ENCODE measurements around the gene DMXL1.

The DMXL1 gene

DNA sequence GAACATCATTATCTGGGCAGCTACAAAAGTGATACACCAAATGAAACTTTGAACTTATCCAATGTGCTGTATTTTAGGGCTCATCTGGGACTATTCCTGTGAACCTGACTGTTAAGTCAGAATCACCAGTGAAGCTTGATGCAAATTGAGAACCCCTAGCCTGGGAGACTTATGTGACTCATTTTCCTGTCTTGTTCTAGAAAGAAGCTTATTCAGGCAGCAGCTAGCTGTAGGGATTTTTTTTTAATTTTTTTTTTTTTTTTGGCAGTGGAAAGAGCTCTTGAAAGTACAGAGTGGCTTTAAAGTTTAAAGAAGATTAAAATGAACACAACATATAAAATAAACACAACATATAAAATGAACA is 203.9 kb downstream of the DMXL1 start:
- TF ChIP-seq RAD21 (IDR thresholded peaks at IDR 0.05; ENCODE audit: low read depth), result no peak
- TF ChIP-seq CREB1 (IDR thresholded peaks at IDR 0.05; ENCODE audit: low read depth), result no peak
- no peak for TF ChIP-seq FOXM1 (IDR thresholded peaks at IDR 0.05; ENCODE audit: borderline replicate concordance, low read depth)
- no peak for TF ChIP-seq CEBPB (IDR thresholded peaks at IDR 0.05)
- TF ChIP-seq EGR1 (IDR thresholded peaks at IDR 0.05), result no peak
- no peak for TF ChIP-seq YY1 (IDR thresholded peaks at IDR 0.05; ENCODE audit: low read depth)
- TF ChIP-seq NFIC (IDR thresholded peaks at IDR 0.05), result no peak
- TF ChIP-seq, protein P1, sequence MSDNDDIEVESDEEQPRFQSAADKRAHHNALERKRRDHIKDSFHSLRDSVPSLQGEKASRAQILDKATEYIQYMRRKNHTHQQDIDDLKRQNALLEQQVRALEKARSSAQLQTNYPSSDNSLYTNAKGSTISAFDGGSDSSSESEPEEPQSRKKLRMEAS (IDR thresholded peaks at IDR 0.05), result no peak
- no peak for TF ChIP-seq TCF12 (IDR thresholded peaks at IDR 0.05; ENCODE audit: low read depth)
- TF ChIP-seq TAF1 (IDR thresholded peaks at IDR 0.05; ENCODE audit: low read depth), result no peak
- TF ChIP-seq, protein P2, sequence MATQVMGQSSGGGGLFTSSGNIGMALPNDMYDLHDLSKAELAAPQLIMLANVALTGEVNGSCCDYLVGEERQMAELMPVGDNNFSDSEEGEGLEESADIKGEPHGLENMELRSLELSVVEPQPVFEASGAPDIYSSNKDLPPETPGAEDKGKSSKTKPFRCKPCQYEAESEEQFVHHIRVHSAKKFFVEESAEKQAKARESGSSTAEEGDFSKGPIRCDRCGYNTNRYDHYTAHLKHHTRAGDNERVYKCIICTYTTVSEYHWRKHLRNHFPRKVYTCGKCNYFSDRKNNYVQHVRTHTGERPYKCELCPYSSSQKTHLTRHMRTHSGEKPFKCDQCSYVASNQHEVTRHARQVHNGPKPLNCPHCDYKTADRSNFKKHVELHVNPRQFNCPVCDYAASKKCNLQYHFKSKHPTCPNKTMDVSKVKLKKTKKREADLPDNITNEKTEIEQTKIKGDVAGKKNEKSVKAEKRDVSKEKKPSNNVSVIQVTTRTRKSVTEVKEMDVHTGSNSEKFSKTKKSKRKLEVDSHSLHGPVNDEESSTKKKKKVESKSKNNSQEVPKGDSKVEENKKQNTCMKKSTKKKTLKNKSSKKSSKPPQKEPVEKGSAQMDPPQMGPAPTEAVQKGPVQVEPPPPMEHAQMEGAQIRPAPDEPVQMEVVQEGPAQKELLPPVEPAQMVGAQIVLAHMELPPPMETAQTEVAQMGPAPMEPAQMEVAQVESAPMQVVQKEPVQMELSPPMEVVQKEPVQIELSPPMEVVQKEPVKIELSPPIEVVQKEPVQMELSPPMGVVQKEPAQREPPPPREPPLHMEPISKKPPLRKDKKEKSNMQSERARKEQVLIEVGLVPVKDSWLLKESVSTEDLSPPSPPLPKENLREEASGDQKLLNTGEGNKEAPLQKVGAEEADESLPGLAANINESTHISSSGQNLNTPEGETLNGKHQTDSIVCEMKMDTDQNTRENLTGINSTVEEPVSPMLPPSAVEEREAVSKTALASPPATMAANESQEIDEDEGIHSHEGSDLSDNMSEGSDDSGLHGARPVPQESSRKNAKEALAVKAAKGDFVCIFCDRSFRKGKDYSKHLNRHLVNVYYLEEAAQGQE (IDR thresholded peaks at IDR 0.05; ENCODE audit: low read depth), result no peak
- TF ChIP-seq, protein P3, sequence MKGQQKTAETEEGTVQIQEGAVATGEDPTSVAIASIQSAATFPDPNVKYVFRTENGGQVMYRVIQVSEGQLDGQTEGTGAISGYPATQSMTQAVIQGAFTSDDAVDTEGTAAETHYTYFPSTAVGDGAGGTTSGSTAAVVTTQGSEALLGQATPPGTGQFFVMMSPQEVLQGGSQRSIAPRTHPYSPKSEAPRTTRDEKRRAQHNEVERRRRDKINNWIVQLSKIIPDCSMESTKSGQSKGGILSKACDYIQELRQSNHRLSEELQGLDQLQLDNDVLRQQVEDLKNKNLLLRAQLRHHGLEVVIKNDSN (IDR thresholded peaks at IDR 0.05), result no peak
- no peak for TF ChIP-seq ZBTB7A (IDR thresholded peaks at IDR 0.05; ENCODE audit: low read depth)
- TF ChIP-seq EP300 (IDR thresholded peaks at IDR 0.05; ENCODE audit: borderline replicate concordance), result no peak

DNA sequence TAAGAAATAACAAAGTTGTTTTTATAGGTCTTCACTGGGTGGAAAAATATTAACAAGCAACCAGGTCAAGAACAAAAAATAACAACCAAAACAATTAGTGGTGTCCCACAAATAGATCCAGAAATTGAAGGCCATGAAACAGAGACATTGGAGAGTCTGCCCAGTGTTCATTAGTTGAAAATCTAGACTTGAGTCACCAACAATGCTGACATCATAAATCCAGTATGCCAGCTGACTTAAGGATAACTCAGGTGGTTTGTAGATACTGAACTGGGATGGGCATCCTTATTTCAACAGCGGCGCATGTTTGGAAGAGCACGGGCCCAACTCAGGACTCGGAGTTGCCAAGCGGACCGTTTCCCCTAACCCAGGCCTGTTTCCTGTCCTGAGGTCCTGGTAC is 204.3 kb downstream of the DMXL1 start:
- TF ChIP-seq, protein P2 (IDR thresholded peaks at IDR 0.05; ENCODE audit: low read depth), result no peak
- TF ChIP-seq ZBTB7A (IDR thresholded peaks at IDR 0.05; ENCODE audit: low read depth), result no peak
- TF ChIP-seq, protein P3 (IDR thresholded peaks at IDR 0.05), result no peak

DNA sequence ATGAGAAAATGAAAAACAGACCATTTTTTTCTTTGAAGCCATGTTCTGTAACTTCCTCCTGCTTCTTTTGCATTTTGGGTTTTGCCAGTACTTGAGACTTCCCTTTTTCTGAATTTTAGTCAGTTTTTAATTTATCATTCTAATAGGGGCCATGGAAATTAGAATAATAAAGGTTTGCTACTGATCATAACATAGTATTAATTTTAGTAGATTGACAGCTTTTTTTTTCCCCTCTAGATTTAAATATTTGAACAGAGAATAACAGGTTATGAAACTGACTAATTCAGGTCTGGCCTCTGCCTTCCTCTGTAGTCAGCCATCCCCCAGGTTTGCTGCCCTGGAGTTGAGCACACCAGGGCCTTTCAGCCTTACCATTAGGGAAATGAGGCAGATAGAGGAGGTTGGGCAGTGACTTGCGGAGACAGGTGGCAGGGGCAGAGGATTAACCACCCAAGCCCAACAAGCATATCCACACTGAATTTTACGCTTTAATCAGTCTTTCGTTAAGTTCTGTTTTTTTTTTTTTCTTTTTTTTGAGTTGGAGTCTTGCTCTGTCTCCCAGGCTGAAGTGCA is 204.8 kb downstream of the DMXL1 start:
- TF ChIP-seq ZBTB7A (IDR thresholded peaks at IDR 0.05; ENCODE audit: low read depth), result no peak
- TF ChIP-seq TEAD4 (IDR thresholded peaks at IDR 0.05), result no peak
- TF ChIP-seq EGR1 (IDR thresholded peaks at IDR 0.05), result no peak
- TF ChIP-seq, protein P1 (IDR thresholded peaks at IDR 0.05), result no peak
- TF ChIP-seq RAD21 (IDR thresholded peaks at IDR 0.05; ENCODE audit: low read depth), result no peak
- TF ChIP-seq YY1 (IDR thresholded peaks at IDR 0.05; ENCODE audit: low read depth), result no peak
- no peak for TF ChIP-seq CREB1 (IDR thresholded peaks at IDR 0.05; ENCODE audit: low read depth)
- no peak for TF ChIP-seq FOXM1 (IDR thresholded peaks at IDR 0.05; ENCODE audit: borderline replicate concordance, low read depth)
- no peak for TF ChIP-seq NFIC (IDR thresholded peaks at IDR 0.05)
- TF ChIP-seq, protein P2 (IDR thresholded peaks at IDR 0.05; ENCODE audit: low read depth), result no peak
- no peak for TF ChIP-seq CEBPB (IDR thresholded peaks at IDR 0.05)
- no peak for TF ChIP-seq TCF12 (IDR thresholded peaks at IDR 0.05; ENCODE audit: low read depth)
- TF ChIP-seq, protein P3 (IDR thresholded peaks at IDR 0.05), result no peak
- TF ChIP-seq TAF1 (IDR thresholded peaks at IDR 0.05; ENCODE audit: low read depth), result no peak
- TF ChIP-seq EP300 (IDR thresholded peaks at IDR 0.05; ENCODE audit: borderline replicate concordance), result no peak

DNA sequence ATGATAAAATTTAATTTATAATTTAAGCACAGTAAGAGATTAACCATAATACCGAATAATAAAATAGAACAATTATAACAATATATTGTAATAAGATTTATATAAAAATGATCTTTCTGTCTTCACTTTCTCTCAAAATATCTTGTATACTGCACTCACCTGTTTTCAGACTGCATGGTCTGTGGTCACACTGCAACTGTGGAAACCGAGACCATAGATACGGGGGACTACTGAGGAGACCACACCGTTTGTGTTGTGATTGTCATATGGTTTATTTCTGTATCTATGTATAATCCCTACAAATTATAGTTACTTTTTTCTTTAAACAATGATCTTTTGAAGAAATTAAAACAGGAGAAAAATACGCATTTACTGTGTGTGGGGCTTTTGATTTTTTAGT is 206.1 kb downstream of the DMXL1 start:
- TF ChIP-seq, protein P3 (IDR thresholded peaks at IDR 0.05), result no peak
- TF ChIP-seq FOXM1 (IDR thresholded peaks at IDR 0.05; ENCODE audit: borderline replicate concordance, low read depth), result no peak
- TF ChIP-seq, protein P1 (IDR thresholded peaks at IDR 0.05), result no peak
- TF ChIP-seq TCF12 (IDR thresholded peaks at IDR 0.05; ENCODE audit: low read depth), result no peak
- TF ChIP-seq EP300 (IDR thresholded peaks at IDR 0.05; ENCODE audit: borderline replicate concordance), result no peak
- TF ChIP-seq ZBTB7A (IDR thresholded peaks at IDR 0.05; ENCODE audit: low read depth), result no peak
- no peak for TF ChIP-seq EGR1 (IDR thresholded peaks at IDR 0.05)
- TF ChIP-seq CEBPB (IDR thresholded peaks at IDR 0.05), result no peak
- no peak for TF ChIP-seq NFIC (IDR thresholded peaks at IDR 0.05)
- no peak for TF ChIP-seq TEAD4 (IDR thresholded peaks at IDR 0.05)
- TF ChIP-seq RAD21 (IDR thresholded peaks at IDR 0.05; ENCODE audit: low read depth), result no peak
- TF ChIP-seq, protein P2 (IDR thresholded peaks at IDR 0.05; ENCODE audit: low read depth), result no peak
- TF ChIP-seq TAF1 (IDR thresholded peaks at IDR 0.05; ENCODE audit: low read depth), result no peak
- TF ChIP-seq CREB1 (IDR thresholded peaks at IDR 0.05; ENCODE audit: low read depth), result no peak
- TF ChIP-seq YY1 (IDR thresholded peaks at IDR 0.05; ENCODE audit: low read depth), result no peak

All from Ishikawa (cell line).